H1 (cell line): ENCODE results near the gene AOC1. TPM values are rescaled to one million over a fixed set of nuclear protein-coding genes. Genes with fewer than 3 reads are reported as not detected.

Source experiments
- CTCF ChIA-PET: fragments of 300-600 bp; sonication (Branson Sonifier 250); formaldehyde crosslinking; loops from one replicate; lab custom pipeline; 2021; ENCODE audit not compliant: partially characterized antibody; lab: Charles Lee
- POLR2A ChIA-PET: fragments of 300-600 bp; sonication (Branson Sonifier 250); formaldehyde crosslinking; loops from one replicate; lab custom pipeline; 2021; ENCODE audit warnings: inconsistent platforms; ENCODE audit not compliant: partially characterized antibody; lab: Charles Lee
- DNase-seq, 2 experiments: peaks; one replicate each; pipeline versions ENCODE4 v3.0.0 to v3.0.0-alpha.2; 2010 to 2022; ENCODE audit warnings: low spot score in 2 of 2, low read depth in 1 of 2, mixed read lengths in 1 of 2
- FAIRE-seq: peaks from 2 replicates; lab custom pipeline; 2011; peaks lifted over from hg19 to GRCh38; lab: Jason Lieb, UNC
- H2AFZ ChIP-seq: 2 replicates; pipeline ENCODE4 v1.8.1; 2012; ENCODE audit warnings: low read length, inconsistent platforms
- H2AK5ac ChIP-seq: 2 replicates; pipeline ENCODE4 v1.6.1; 2013; ENCODE audit warnings: low read depth, low read length
- H2BK120ac ChIP-seq: replicated peaks from 2 replicates; pipeline ENCODE3; 2013; ENCODE audit warnings: low read depth, low read length, inconsistent platforms
- H2BK12ac ChIP-seq: 2 replicates; pipeline ENCODE4 v1.6.1; 2013; ENCODE audit warnings: low read depth, low read length
- H2BK15ac ChIP-seq: 2 replicates; pipeline ENCODE4 v1.6.1; 2013; ENCODE audit warnings: low read length
- H2BK20ac ChIP-seq: 2 replicates; pipeline ENCODE4 v1.6.1; 2013; ENCODE audit warnings: low read length
- H2BK5ac ChIP-seq: 2 replicates; pipeline ENCODE4 v1.6.1; 2013; ENCODE audit warnings: low read depth, low read length
- H3K14ac ChIP-seq: 2 replicates; pipeline ENCODE4 v1.6.1; 2013; ENCODE audit warnings: inconsistent platforms; ENCODE audit not compliant: insufficient read length
- H3K18ac ChIP-seq: 2 replicates; pipeline ENCODE4 v1.6.1; 2013; ENCODE audit warnings: low read length; ENCODE audit errors: extremely low read depth
- H3K23ac ChIP-seq: 2 replicates; pipeline ENCODE4 v1.6.1; 2013; ENCODE audit warnings: inconsistent platforms; ENCODE audit not compliant: insufficient read length
- H3K23me2 ChIP-seq: 2 replicates; pipeline ENCODE4 v1.6.1; 2013; ENCODE audit warnings: low read depth, low read length
- H3K27ac ChIP-seq: 2 replicates; pipeline ENCODE4 v1.6.1; 2011; ENCODE audit warnings: low read depth, low read length, inconsistent platforms
- H3K27me3 ChIP-seq, 4 experiments: replicated peaks in 1 of 4; 1 replicate in 1 of 4; 2 replicates in 3 of 4; pipeline versions ENCODE4 v1.6.1 to v1.8.1; 2011 to 2013; ENCODE audit warnings: low read length in 3 of 4, mild to moderate bottlenecking in 3 of 4, inconsistent platforms in 2 of 4, mixed read lengths in 2 of 4, moderate library complexity in 1 of 4; ENCODE audit not compliant: control insufficient read depth in 3 of 4, insufficient read depth in 3 of 4; ENCODE audit errors: extremely low read depth in 1 of 4
- H3K36me3 ChIP-seq, 4 experiments: 2 replicates each; pipeline versions ENCODE4 v1.6.1 to v1.8.1; 2011 to 2013; ENCODE audit warnings: mild to moderate bottlenecking in 4 of 4, low read length in 3 of 4, moderate library complexity in 2 of 4, control low read depth in 1 of 4, inconsistent platforms in 1 of 4; ENCODE audit not compliant: insufficient read depth in 4 of 4, control insufficient read depth in 2 of 4
- H3K4ac ChIP-seq: replicated peaks from 2 replicates; pipeline ENCODE3; 2013; ENCODE audit warnings: low read length, low read depth, mixed read lengths, inconsistent platforms; ENCODE audit not compliant: insufficient read length
- H3K4me1 ChIP-seq, 4 experiments: replicated peaks in 1 of 4; 1 replicate in 1 of 4; 2 replicates in 3 of 4; pipeline versions ENCODE4 v1.6.1 to v1.8.1; 2011 to 2013; ENCODE audit warnings: low read length in 3 of 4, inconsistent platforms in 2 of 4, mixed read lengths in 1 of 4; ENCODE audit not compliant: insufficient read depth in 4 of 4, control insufficient read depth in 3 of 4
- H3K4me2 ChIP-seq, 2 experiments: 2 replicates each; pipeline versions ENCODE4 v1.6.1 to v1.8.1; 2011 to 2013; ENCODE audit warnings: low read depth in 2 of 2, low read length in 2 of 2, control low read depth in 1 of 2, inconsistent platforms in 1 of 2, mild to moderate bottlenecking in 1 of 2; ENCODE audit not compliant: insufficient read depth in 1 of 2
- H3K4me3 ChIP-seq, 4 experiments: fragments of 200-600, 300-600 bp in 1 of 4; sonication (generic), shearing (Covaris generic), sonication (Bioruptor Twin) in 1 of 4; 2 replicates each; pipeline versions ENCODE4 v1.5.1 to v1.8.1; 2011 to 2016; ENCODE audit warnings: low read length in 4 of 4, low read depth in 3 of 4, control low read depth in 2 of 4, inconsistent platforms in 2 of 4, mild to moderate bottlenecking in 2 of 4, mixed read lengths in 1 of 4, moderate library complexity in 1 of 4; ENCODE audit not compliant: insufficient read depth in 2 of 4; ENCODE audit errors: extremely low read depth in 1 of 4
- H3K56ac ChIP-seq: replicated peaks from 2 replicates; pipeline ENCODE3; 2013; ENCODE audit warnings: low read depth, mild to moderate bottlenecking, mixed read lengths, low read length, inconsistent platforms; ENCODE audit not compliant: insufficient read length
- H3K79me1 ChIP-seq: 2 replicates; pipeline ENCODE4 v1.6.1; 2013; ENCODE audit warnings: low read depth, low read length, control low read depth
- H3K79me2 ChIP-seq, 2 experiments: 2 replicates each; pipeline versions ENCODE4 v1.6.1 to v1.8.1; 2012 to 2013; ENCODE audit warnings: low read length in 2 of 2, mild to moderate bottlenecking in 2 of 2, inconsistent platforms in 1 of 2; ENCODE audit not compliant: insufficient read depth in 2 of 2, control insufficient read depth in 1 of 2
- H3K9ac ChIP-seq, 4 experiments: replicated peaks in 1 of 4; 1 replicate in 1 of 4; 2 replicates in 3 of 4; pipeline versions ENCODE4 v1.6.1 to v1.8.1; 2011 to 2013; ENCODE audit warnings: low read depth in 3 of 4, low read length in 3 of 4, control low read depth in 2 of 4, mild to moderate bottlenecking in 2 of 4, moderate library complexity in 2 of 4, inconsistent platforms in 1 of 4; ENCODE audit errors: extremely low read depth in 1 of 4
- H3K9me3 ChIP-seq, 2 experiments: 2 replicates each; pipeline versions ENCODE4 v1.6.1 to v1.8.1; 2012 to 2013; ENCODE audit warnings: mild to moderate bottlenecking in 2 of 2, moderate library complexity in 2 of 2, control low read depth in 1 of 2, inconsistent platforms in 1 of 2, low read depth in 1 of 2, low read length in 1 of 2, mixed read lengths in 1 of 2; ENCODE audit not compliant: insufficient read depth in 2 of 2
- H4K20me1 ChIP-seq, 2 experiments: replicated peaks in 1 of 2; 2 replicates each; pipeline versions ENCODE3 to v1.8.1; 2011 to 2013; ENCODE audit warnings: inconsistent platforms in 2 of 2, low read length in 2 of 2, mild to moderate bottlenecking in 1 of 2; ENCODE audit not compliant: insufficient read depth in 2 of 2, control insufficient read depth in 1 of 2
- H4K5ac ChIP-seq: 2 replicates; pipeline ENCODE4 v1.6.1; 2013; ENCODE audit warnings: low read length, low read depth, mixed read lengths, inconsistent platforms; ENCODE audit not compliant: insufficient read length
- H4K8ac ChIP-seq: 2 replicates; pipeline ENCODE4 v1.8.0; 2013; ENCODE audit warnings: mild to moderate bottlenecking, moderate library complexity, low read length, inconsistent platforms; ENCODE audit not compliant: insufficient read depth; ENCODE audit errors: extremely low read depth
- H4K91ac ChIP-seq: replicated peaks from 2 replicates; pipeline ENCODE3; 2013; ENCODE audit warnings: low read length, mixed read lengths, inconsistent platforms; ENCODE audit not compliant: insufficient read length
- ASH2L ChIP-seq: fragments of 200-600, 300-600 bp; sonication (generic); IDR thresholded peaks from one replicate; pipeline ENCODE4 v1.7.1; 2017; ENCODE audit warnings: low read length
- BRCA1 ChIP-seq: IDR thresholded peaks from 2 replicates; pipeline ENCODE4 v1.6.1; 2012; ENCODE audit warnings: low read depth, low read length, improper control_type of control experiment
- WGBS, 2 experiments: shearing (Covaris generic) in 1 of 2; methylation state at CpG; one replicate each; pipeline versions ENCODE4 v1.1.6 to v1.1.7; 2013 to 2015; ENCODE audit warnings: low lambda C conversion rate in 2 of 2, mixed read lengths in 2 of 2, inconsistent platforms in 1 of 2, low coverage in 1 of 2, missing lambda C conversion rate in 1 of 2; ENCODE audit not compliant: insufficient replicate concordance in 2 of 2, insufficient coverage in 1 of 2, insufficient read length in 1 of 2; ENCODE audit errors: extremely low coverage in 1 of 2, missing lambda C conversion rate in 1 of 2; 5-methylcytosine and 5-hydroxymethylcytosine counted together
- polyA plus RNA-seq, 7 experiments: library from polyadenylated mRNA; depleted of rRNA in 3 of 7; stranded (reverse) in 5 of 7; unstranded in 2 of 7; fragments of >200 nt in 5 of 7; fragments of 200-250 nt in 2 of 7; gene quantifications; 1 replicate in 5 of 7; 2 replicates in 1 of 7; 4 replicates in 1 of 7; pipeline versions ENCODE4 v1.2.1 to v1.2.3, GENCODE V29; 2011 to 2013; ENCODE audit warnings: missing spikeins in 2 of 7, mixed read lengths in 2 of 7
- total RNA-seq: library from RNA; stranded (reverse); fragmentation: NEBNext Ultra II Directional; extraction: Animal tissue kit (Norgen Biotek cat#: 25700); gene quantifications from 2 replicates; pipeline ENCODE4 v1.2.1, GENCODE V29; 2021

AOC1 gene
- total and polyA plus RNA-seq, 2 of the 8 experiments (the other 6 are each of a cell fraction or from before 2014, with no cell fraction given): 0.15 to 0.17 TPM

GRCh38 chr7:150902078-150903033 lies 50.0 kb downstream of the AOC1 start:
- H3K14ac ChIP-seq: no peak overlapping the region
- no peak overlapping the region for H2BK12ac ChIP-seq
- H3K4me1 ChIP-seq: peaks cover 0 to 24% (median 7%) of the 10 kb centered on the region in 4 experiments; a peak in 4 of 7 replicates
- no peak overlapping the region for H3K27ac ChIP-seq
- no peaks in the 10 kb centered on the region for H3K79me2 ChIP-seq
- no peak overlapping the region for H2AFZ ChIP-seq
- H3K9me3 ChIP-seq: no peaks in the 10 kb centered on the region
- DNase-seq (no peak), FAIRE-seq (no peak)
- H3K23me2 ChIP-seq: no peaks in the 10 kb centered on the region
- H3K27me3 ChIP-seq: peaks cover 0 to 11% (median 6%) of the 10 kb centered on the region in 4 experiments; a peak in 4 of 7 replicates
- H3K4ac ChIP-seq: no peak overlapping the region
- H4K91ac ChIP-seq: no peak overlapping the region
- no peak overlapping the region for H2BK15ac ChIP-seq
- no peak overlapping the region for H3K4me2 ChIP-seq
- no peak overlapping the region for H3K9ac ChIP-seq
- no peak overlapping the region for H2BK20ac ChIP-seq
- no peak overlapping the region for H3K4me3 ChIP-seq
- no peak overlapping the region for H2AK5ac ChIP-seq
- 93% methylated on average over 14 of the region's 14 CpGs; no CpG with 5 or more reads in 1 of the 2 experiments for WGBS, 2 experiments
- no peaks in the 10 kb centered on the region for H3K79me1 ChIP-seq
- no peaks in the 10 kb centered on the region for H3K36me3 ChIP-seq
- no peak overlapping the region for H4K5ac ChIP-seq
- no peak overlapping the region for H3K56ac ChIP-seq
- CTCF ChIA-PET: interaction anchor here (0.6 to 3.1 kb wide), 18 partner anchors 11 to 220 kb away, joined by 3 to 22 read pairs (median 5); no protein-coding TSS in a partner anchor
- no peak overlapping the region for H2BK120ac ChIP-seq
- no peak overlapping the region for H3K18ac ChIP-seq
- no peak overlapping the region for H3K23ac ChIP-seq
- POLR2A ChIA-PET: interaction anchor here (0.9 kb wide), 1 partner anchor 10 kb away, joined by 3 read pairs; no protein-coding TSS in a partner anchor
- no peak overlapping the region for H4K8ac ChIP-seq
- H4K20me1 ChIP-seq: no peaks in the 10 kb centered on the region
- TF ChIP-seq BRCA1: no peak
- TF ChIP-seq ASH2L: no peak
- H2BK5ac ChIP-seq: no peak overlapping the region
